GM19438 (cell line): Measurements from ENCODE around the gene PAX1.

Source experiments
- ATAC-seq: cut with Tn5 transposase; IDR thresholded peaks from one replicate; pipeline ENCODE4 v1.9.1; 2021; ENCODE audit warnings: low read depth; ENCODE audit not compliant: unreplicated experiment

PAX1 gene

DNA sequence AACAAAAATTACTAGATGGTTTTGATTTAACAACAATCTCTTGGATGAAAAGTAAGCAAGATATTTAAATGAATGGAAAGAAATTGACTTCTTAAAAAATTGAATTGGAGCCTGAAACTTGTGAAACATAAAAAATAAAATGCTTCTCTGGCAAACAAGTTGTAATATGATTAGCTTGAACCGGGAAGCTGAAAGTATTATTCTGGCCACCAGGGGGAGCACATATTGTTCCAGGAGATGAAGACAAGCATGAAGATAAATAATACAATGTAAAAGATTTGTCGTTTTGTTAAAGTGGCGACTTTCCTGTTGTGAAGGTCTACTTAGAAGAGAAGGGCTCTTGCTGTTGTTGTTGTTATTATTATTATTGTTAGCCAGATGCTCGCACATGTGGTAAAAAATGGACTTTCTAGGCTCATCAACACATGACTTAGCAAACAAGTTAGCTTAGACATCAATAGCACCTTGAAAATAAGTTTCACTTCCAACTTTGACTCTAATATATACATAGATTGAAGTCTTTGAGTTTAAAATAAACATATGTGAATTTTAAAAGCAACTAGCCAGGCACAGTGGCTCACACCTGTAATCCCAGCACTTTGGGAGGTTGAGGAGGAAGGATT is 14.2 kb downstream of the PAX1 start:
- ATAC-seq, result no peak

- no peak for ATAC-seq
Measured at GRCh38 chr20:21725892-21726291, 20.4 kb downstream of the PAX1 start.

- ATAC-seq, result no peak
Measured at GRCh38 chr20:21729316-21729715, 23.9 kb downstream of the PAX1 start.

GRCh38 chr20:21739161-21739560 is 33.7 kb downstream of the PAX1 start:
- ATAC-seq, result no peak

DNA sequence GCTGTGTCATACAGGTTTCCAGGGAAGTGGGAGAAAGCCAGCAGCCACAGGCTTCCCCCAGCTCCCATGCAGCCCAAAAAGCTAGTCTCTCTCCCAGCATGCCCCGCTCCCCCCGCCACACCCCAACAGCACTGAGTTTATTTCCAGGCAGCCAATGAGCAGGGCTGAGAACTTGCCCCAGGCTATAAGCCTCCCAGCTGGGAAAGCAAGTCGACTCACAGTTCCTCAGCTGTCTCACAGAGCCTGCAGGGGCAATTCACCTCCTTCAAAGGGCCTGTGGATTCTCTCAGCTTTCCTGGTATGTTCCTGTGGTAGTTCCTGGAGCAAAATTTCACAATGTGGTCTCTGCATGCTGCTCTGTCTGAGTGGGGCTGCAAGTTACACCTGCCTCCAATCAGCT is 34.2 kb downstream of the PAX1 start:
- no peak for ATAC-seq

- no peak for ATAC-seq
Measured at GRCh38 chr20:21741266-21741665, 35.8 kb downstream of the PAX1 start.

DNA sequence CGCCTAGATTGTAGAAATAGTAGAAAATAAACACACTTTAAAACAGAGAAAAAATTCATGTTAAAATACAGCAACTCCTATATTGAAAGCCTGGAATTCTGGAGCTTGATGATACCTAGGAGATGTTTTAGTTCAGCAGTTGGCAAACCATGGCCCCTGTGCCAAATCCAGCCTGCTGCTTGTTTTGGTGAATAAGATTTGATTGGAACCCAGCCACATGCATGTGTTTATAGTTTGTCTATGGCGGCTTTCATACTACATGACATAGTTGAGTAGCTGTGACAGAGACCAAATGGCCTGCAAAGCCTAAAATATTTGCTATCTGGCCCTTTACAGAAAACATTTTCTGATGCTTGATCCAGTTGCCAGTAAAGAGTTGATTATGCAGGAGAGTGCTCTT is 57.2 kb downstream of the PAX1 start:
- no peak for ATAC-seq

- no peak for ATAC-seq
Measured at GRCh38 chr20:21767200-21767738, 61.8 kb downstream of the PAX1 start.

- ATAC-seq, result no peak
Measured at GRCh38 chr20:21767739-21768223, 62.3 kb downstream of the PAX1 start.
